ENCODE results near the gene TUBAL3. TPM values are rescaled to one million over a fixed set of nuclear protein-coding genes. Genes with fewer than 3 reads are reported as not detected.
A peak's percentile ranks its signal among the peaks of the same experiment; 100 is the strongest.

Gene TUBAL3
- not detected for total RNA-seq

- Histone ChIP-seq H3K4me3 (no peak within 1 kb of the TSS), H3K9me3 (no peaks in the 10 kb centered on the region), H3K4me1 (peaks cover 4% of the 10 kb centered on the region), H3K36me3 (replicated peaks in 1 of 2; ENCODE audit: insufficient read depth in 1 of 2, low read depth in 2 of 2) (no peaks in the 10 kb centered on the region), H3K27me3 (no peaks in the 10 kb centered on the region), H3K27ac (no peak within 1 kb of the TSS)
- DNase-seq (no peak), ATAC-seq (no peak)
- intact Hi-C loops (cut with DNase I) = no loop called here
- 62 to 76% methylated on average over 8 of the region's 8 CpGs for WGBS, 2 donors
- TF ChIP-seq POLR2A (IDR thresholded peaks at IDR 0.05) (no peak), CTCF (IDR thresholded peaks at IDR 0.05) (no peak)
These were observed at the start of gene TUBAL3 for GRCh38 chr10:5404208-5405041. Gene TUBAL3, minus strand, starts transcription at chr10:5404828. Its CDS starts 36 bp downstream, at chr10:5404792.

- no peak overlapping the region for H3K27ac ChIP-seq
These were observed 49.3 kb upstream of the TUBAL3 start for GRCh38 chr10:5453749-5454489.

GRCh38 chr10:5450605-5451384 lies 46.2 kb upstream of the TUBAL3 start:
- no peak for TF ChIP-seq POLR2A (IDR thresholded peaks at IDR 0.05)
- TF ChIP-seq CTCF (IDR thresholded peaks at IDR 0.05) = no peak
- DNase-seq (no peak), ATAC-seq (no peak)
- Histone ChIP-seq H3K27ac (no peak overlapping the region), H3K9me3 (no peaks in the 10 kb centered on the region), H3K4me1 (peaks cover 19% of the 10 kb centered on the region), H3K4me3 (no peak overlapping the region), H3K27me3 (no peaks in the 10 kb centered on the region), H3K36me3 (replicated peaks in 1 of 2; ENCODE audit: insufficient read depth in 1 of 2, low read depth in 2 of 2) (peaks cover 0 to 22% of the 10 kb centered on the region in 2 donors)
- 71 to 73% methylated on average over 4 of the region's 4 CpGs for WGBS, 2 donors
- intact Hi-C loops (cut with DNase I) = no loop called here

More at GRCh38 chr10:5453749-5454489, 49.3 kb upstream of the TUBAL3 start:
- no peaks in the 10 kb centered on the region for H3K9me3 ChIP-seq
- H3K4me1 ChIP-seq = peaks cover 14% of the 10 kb centered on the region
- intact Hi-C loops (cut with DNase I) = no loop called here
- 88 to 91% methylated on average over 13 of the region's 13 CpGs for WGBS, 2 donors
- no peak for TF ChIP-seq CTCF (IDR thresholded peaks at IDR 0.05)
- no peak for TF ChIP-seq POLR2A (IDR thresholded peaks at IDR 0.05)
- DNase-seq (no peak), ATAC-seq (no peak)
- H3K36me3 ChIP-seq (replicated peaks in 1 of 2; ENCODE audit: insufficient read depth in 1 of 2, low read depth in 2 of 2) = peaks cover 4 to 32% of the 10 kb centered on the region in 2 donors
- H3K4me3 ChIP-seq = no peak overlapping the region
- H3K27me3 ChIP-seq = no peaks in the 10 kb centered on the region

DNA sequence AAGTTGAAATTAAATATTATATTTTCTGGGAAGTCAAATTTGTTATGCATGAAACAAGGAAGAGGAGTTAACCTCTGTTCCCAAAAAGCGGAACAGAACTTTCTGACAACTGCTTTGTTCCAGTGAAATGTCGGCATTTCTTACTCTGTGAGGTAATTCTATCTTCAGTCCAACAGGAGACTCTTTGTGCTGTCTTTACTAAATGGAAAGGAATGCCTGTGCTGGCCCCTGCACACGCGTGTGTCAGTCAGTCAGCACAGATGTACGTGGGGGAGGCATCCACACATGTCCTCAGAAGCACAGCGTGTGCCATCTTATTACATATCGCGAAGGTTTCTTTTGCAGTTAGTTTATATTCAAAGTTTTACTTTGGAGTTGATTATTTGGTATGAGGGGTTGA lies 45.2 kb upstream of the TUBAL3 start:
- Histone ChIP-seq H3K9me3 (no peaks in the 10 kb centered on the region), H3K27me3 (no peaks in the 10 kb centered on the region), H3K4me3 (no peak overlapping the region), H3K36me3 (replicated peaks in 1 of 2; ENCODE audit: insufficient read depth in 1 of 2, low read depth in 2 of 2) (peaks cover 0 to 19% of the 10 kb centered on the region in 2 donors), H3K4me1 (peaks cover 26% of the 10 kb centered on the region), H3K27ac (peak overlapping the region; percentile 22 to 88 (median 66))
- intact Hi-C loops (cut with DNase I) = no loop called here
- 26 to 29% methylated on average over 8 of the region's 8 CpGs for WGBS, 2 donors
- ATAC-seq (no peak), DNase-seq (peak in 1 of 4 donors; percentile 27)
- TF ChIP-seq CTCF (IDR thresholded peaks at IDR 0.05) (peak in 2 of 7 experiments; percentile 19 to 22), POLR2A (IDR thresholded peaks at IDR 0.05) (peak in 1 of 3 donors; percentile 9)
